G401 (cell line): ENCODE results near the gene ZNF672. TPM values are rescaled to one million over a fixed set of nuclear protein-coding genes. Genes with fewer than 3 reads are reported as not detected.
A peak's percentile ranks its signal among the peaks of the same experiment; 100 is the strongest.

ENCODE experiments used
- DNase-seq: peaks from one replicate; pipeline ENCODE4 v3.0.0-alpha.2; 2015; ENCODE audit warnings: low spot score
- in situ Hi-C: cut with HindIII; loops from 2 replicates; pipeline ENCODE4 v1.10.0; 2016; ENCODE audit warnings: low sequenced_read_pairs, mixed read lengths
- total RNA-seq: library from RNA; depleted of rRNA; stranded (reverse); fragments of >200 nt; shearing (Covaris generic); gene quantifications from 2 replicates; pipeline ENCODE4 v1.2.3, GENCODE V29; 2014

ZNF672 gene
- total RNA-seq, 1 experiment from 2014 or later, result 57.1 TPM

DNA sequence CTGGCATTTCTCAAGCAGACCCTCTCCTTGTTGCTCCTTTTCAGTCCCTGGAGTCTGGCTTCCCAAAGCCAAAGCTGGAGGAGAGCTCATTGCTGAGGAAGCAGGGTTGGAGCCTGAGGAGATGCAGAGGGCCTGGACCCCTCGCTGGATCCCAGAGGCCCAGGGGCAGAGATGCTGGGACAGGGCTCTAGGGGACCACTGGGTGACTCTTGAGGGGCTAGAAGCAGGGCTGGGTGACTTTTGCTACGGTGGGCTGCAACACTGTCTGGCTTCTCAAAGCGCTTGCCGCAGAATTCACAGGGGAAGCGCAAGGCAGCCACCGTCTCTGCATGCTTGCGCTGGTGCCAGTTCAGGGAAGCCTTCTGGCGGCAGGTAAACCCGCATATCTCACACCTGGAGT is 12.1 kb downstream of the ZNF672 start:
- in situ Hi-C loops, result no loop called here
- DNase-seq, result no peak

- in situ Hi-C loops, result no loop called here
- no peak for DNase-seq
Measured at GRCh38 chr1:248850536-248851251, 12.7 kb downstream of the ZNF672 start.

- no peak for DNase-seq
- in situ Hi-C loops, result no loop called here
Measured at GRCh38 chr1:248851390-248851789, 13.4 kb downstream of the ZNF672 start.

GRCh38 chr1:248852481-248853405 is 14.7 kb downstream of the ZNF672 start:
- in situ Hi-C loops, result no loop called here
- DNase-seq, result no peak

GRCh38 chr1:248853663-248854375 is 15.8 kb downstream of the ZNF672 start:
- no peak for DNase-seq
- in situ Hi-C loops, result no loop called here

- in situ Hi-C loops, result no loop called here
- DNase-seq, result no peak
Measured at GRCh38 chr1:248855580-248855979, 17.6 kb downstream of the ZNF672 start.

- in situ Hi-C loops, result no loop called here
- DNase-seq, result no peak
Measured at GRCh38 chr1:248856176-248856575, 18.2 kb downstream of the ZNF672 start.

DNA sequence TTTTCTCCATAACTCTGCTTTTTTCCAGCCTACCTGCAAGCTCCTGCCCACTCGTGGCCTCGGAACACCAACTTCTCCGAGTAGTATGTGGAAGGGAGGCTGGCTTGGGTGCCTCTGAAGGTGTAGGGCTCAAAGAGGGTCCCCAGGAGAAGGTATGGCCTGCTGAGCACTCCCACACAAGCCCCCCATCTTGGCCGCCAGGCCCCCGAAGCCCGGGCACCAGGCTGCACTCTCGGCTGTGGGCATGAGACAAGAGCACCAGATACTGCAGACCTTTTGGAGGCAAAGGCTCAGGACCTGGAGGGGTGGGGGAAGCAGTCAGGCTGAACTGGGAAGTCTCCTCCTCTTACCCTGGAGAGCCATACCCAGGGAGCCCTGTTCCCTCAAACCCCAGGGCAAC is 19.2 kb downstream of the ZNF672 start:
- no peak for DNase-seq
- in situ Hi-C loops, result no loop called here

GRCh38 chr1:248857749-248858095 is 19.7 kb downstream of the ZNF672 start:
- in situ Hi-C loops, result no loop called here

GRCh38 chr1:248858096-248858890 is 20.3 kb downstream of the ZNF672 start:
- in situ Hi-C loops, result no loop called here

More at GRCh38 chr1:248857749-248858095, 19.7 kb downstream of the ZNF672 start:
- no peak for DNase-seq

DNA sequence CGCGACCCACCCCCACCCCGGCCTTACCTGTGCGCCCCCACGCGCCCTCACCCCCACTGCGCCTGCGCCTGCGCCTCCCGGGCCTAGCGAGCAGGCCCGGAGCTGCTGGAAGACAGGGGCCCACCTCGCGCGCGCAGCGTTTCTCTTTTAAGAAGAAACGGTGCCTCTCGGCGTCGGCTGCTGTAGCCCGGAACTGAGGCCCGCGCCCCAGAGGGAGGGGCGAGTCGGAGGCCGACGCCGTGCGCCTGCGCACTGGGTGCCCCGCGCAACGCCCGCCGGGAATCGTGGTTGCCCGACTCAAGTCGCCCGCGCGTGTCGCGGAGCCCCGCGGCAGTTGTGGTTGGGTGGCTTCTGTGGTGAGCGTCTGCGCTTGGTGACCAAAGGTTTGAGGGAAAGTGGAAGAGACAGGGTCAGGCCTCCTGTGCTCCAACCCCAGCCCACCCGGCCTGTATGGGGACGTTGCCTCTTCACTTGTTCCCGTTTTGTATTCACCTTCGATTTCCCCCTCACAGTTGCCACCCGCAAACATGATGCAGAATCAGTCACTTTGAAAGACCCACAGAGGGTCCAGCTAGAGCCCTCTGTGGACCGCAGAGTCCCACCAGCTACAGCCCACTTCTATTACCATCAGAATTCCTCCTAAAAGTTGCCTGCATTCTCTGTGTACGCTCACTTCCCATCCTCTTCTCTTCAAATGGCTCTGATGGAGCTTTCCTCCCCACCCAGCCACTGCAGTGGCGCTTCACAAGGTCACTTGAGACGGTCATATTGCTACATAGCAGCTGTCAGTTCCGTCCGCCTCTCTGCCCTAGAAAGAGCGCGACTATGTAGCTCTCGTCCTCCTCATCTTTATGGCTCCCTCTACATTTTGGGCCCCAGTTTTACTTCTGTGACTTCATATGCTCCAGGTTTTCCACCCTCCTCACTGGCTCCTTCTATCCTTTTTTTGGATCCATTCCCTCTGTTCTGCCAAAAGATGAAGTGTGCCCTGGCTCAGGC is 21.2 kb downstream of the ZNF672 start, which contains the start of gene ZNF692:
TSS of gene ZNF692 (minus strand) at position 195 of the 999 bp plus-strand sequence. CDS start 776 bp downstream, outside the sequence.
- in situ Hi-C loops, result no loop called here
- DNase-seq, result peak; percentile 98

More at GRCh38 chr1:248858096-248858890, 20.3 kb downstream of the ZNF672 start:
- DNase-seq, result peak; percentile 49

DNA sequence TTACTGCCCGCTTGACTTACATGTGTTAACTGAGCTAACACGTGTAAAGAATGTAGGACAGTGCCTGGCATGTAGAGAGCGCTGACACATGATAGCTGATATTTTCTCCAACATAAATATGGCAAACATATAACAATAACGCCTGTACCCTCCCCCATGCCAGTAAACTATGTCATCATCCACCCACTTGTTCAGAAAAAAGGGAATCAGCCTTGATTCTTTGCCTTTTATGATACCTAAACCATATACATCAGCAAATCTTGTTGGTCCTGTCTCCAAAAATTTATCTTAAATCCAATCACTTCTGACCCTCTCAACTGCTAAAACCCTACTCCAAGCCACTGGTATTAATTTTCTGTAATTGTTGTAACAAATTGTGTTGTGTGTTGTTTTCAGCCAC is 22.0 kb downstream of the ZNF672 start:
- in situ Hi-C loops, result no loop called here
- DNase-seq, result no peak

DNA sequence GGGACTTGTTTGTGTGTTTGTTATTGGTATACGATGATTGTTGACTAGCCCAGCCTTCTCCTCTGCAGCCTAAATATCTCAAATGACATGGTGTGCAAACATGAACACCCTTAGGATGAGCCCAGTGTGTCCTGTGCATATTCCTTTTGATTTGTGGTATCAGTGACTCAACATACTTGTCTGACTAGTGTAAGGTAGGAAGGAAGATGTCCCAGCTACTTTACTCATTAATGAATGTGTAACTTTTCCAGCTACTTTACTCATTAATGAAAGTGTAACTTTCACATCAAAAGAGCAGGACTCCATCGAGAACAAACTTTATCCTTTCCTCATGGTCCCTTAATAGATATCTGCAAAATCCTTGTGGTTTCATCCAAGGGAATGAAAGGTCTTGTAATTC is 23.6 kb downstream of the ZNF672 start:
- in situ Hi-C loops, result no loop called here
- no peak for DNase-seq

GRCh38 chr1:248862695-248862997 is 24.6 kb downstream of the ZNF672 start:
- DNase-seq, result no peak

DNA sequence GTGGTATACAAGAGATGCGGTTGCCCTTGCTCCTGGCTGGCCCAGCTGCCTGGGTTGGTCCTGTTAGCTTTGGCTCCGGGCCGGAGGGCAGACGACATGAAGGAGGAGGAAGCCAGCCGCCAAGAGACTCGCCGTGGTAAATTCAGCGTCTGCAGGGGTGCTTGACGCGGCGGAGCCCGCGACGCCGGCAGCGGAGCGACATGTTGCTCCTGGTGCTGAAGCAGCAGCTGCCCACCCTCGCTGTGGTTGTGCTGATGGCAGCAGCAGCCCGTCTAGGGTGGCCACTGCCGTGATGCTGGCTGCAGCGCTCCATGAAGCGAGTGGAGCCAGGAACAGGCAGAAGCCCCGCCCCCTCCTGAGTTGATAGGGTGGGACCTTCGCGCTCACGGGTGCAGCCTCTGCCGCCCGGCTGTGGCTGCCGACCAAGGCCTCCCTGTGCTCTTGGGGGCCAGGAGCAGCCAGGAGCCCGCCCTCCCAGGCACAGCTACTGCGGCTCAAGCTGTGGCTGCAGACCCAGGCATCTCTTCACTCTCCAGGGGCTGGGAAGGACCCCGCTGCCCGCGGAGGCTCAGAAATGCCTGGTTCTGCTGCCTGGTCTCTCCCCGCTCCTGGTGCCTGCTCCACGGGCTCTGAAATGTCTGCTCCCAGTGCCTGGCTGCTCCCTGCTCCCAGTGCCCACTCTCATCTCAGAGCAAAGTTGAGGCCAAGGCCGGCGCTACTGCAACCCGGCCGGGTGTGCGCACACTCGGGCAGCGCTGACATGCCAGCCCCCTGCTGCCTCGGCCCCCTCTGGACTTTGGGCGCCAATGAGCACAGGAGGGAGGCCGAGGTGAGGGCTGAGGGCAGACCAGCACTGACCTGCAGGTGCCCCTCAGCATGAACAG is 25.2 kb downstream of the ZNF672 start:
- in situ Hi-C loops, result no loop called here
- DNase-seq, result peak; percentile 95

More at GRCh38 chr1:248862695-248862997, 24.6 kb downstream of the ZNF672 start:
- in situ Hi-C loops, result no loop called here

- in situ Hi-C loops, result no loop called here
- DNase-seq, result no peak
Measured at GRCh38 chr1:248871837-248872401, 33.9 kb downstream of the ZNF672 start.
